A673 (cell line): ENCODE measurements around the gene TARBP2.

Source experiments
- CTCF ChIP-seq: fragments of 300-800, 200-600 bp; sonication (generic); conservative IDR thresholded peaks from 2 replicates; pipeline ENCODE4 v1.5.1; 2017; ENCODE audit warnings: low read depth, mild to moderate bottlenecking, antibody characterized with exemption, low read length, moderate library complexity, mixed read lengths
- EZH2 ChIP-seq: fragments of 200-600 bp; sonication (generic); IDR thresholded peaks from 2 replicates; pipeline ENCODE4 v1.6.1; 2017; ENCODE audit warnings: borderline replicate concordance, low read depth, mild to moderate bottlenecking, mixed read lengths, antibody characterized with exemption, low read length; ENCODE audit not compliant: poor library complexity, severe bottlenecking

GRCh38 chr12:53452159-53453077 is 48.7 kb upstream of the TARBP2 start:
- TF ChIP-seq CTCF = peak; percentile 55
- no peak for TF ChIP-seq EZH2
